ENCODE measurements around the gene ADGRG1.
A peak's percentile ranks its signal among the peaks of the same experiment; 100 is the strongest.
"Not testable (repeated sequence)": the region's sequence is repeated elsewhere in the genome, so short reads cannot be mapped to it uniquely, and the experiment has no call there.

ADGRG1 gene

GRCh38 chr16:57707331-57707730, 78.9 kb downstream of the ADGRG1 start:
- H3K4me1 Mint-ChIP-seq, result peaks cover 13% of the 10 kb centered on the region
- DNase-seq (ENCODE audit: low spot score in 2 of 2) (no peak), ATAC-seq (no peak)
- no peak overlapping the region for H3K27ac Mint-ChIP-seq
- no peaks in the 10 kb centered on the region for H3K9me3 Mint-ChIP-seq
- H3K4me3 Mint-ChIP-seq, result no peak overlapping the region
- H3K36me3 Mint-ChIP-seq, result no peaks in the 10 kb centered on the region

- Mint-ChIP-seq H3K27ac (no peak overlapping the region), H3K36me3 (no peaks in the 10 kb centered on the region), H3K4me3 (no peak overlapping the region), H3K4me1 (peaks cover 13% of the 10 kb centered on the region), H3K9me3 (no peaks in the 10 kb centered on the region)
- ATAC-seq (peak; percentile 55), DNase-seq (ENCODE audit: low spot score in 2 of 2) (no peak)
Measured at GRCh38 chr16:57708168-57708567, 79.7 kb downstream of the ADGRG1 start.

GRCh38 chr16:57709663-57710062, 81.2 kb downstream of the ADGRG1 start:
- H3K4me1 Mint-ChIP-seq, result peaks cover 13% of the 10 kb centered on the region
- no peaks in the 10 kb centered on the region for H3K9me3 Mint-ChIP-seq
- ATAC-seq (no peak), DNase-seq (ENCODE audit: low spot score in 2 of 2) (no peak)
- no peak overlapping the region for H3K4me3 Mint-ChIP-seq
- no peaks in the 10 kb centered on the region for H3K36me3 Mint-ChIP-seq
- H3K27ac Mint-ChIP-seq, result no peak overlapping the region

GRCh38 chr16:57711346-57711745, 82.9 kb downstream of the ADGRG1 start:
- peaks cover 13% of the 10 kb centered on the region for H3K4me1 Mint-ChIP-seq
- DNase-seq (ENCODE audit: low spot score in 2 of 2) (no peak), ATAC-seq (no peak)
- H3K9me3 Mint-ChIP-seq, result no peaks in the 10 kb centered on the region
- no peaks in the 10 kb centered on the region for H3K36me3 Mint-ChIP-seq
- H3K27ac Mint-ChIP-seq, result no peak overlapping the region
- H3K4me3 Mint-ChIP-seq, result no peak overlapping the region

GRCh38 chr16:57711993-57712392, 83.6 kb downstream of the ADGRG1 start:
- no peaks in the 10 kb centered on the region for H3K36me3 Mint-ChIP-seq
- ATAC-seq (peak; percentile 48), DNase-seq (ENCODE audit: low spot score in 2 of 2) (no peak)
- no peak overlapping the region for H3K4me3 Mint-ChIP-seq
- H3K9me3 Mint-ChIP-seq, result no peaks in the 10 kb centered on the region
- H3K4me1 Mint-ChIP-seq, result peaks cover 13% of the 10 kb centered on the region
- no peak overlapping the region for H3K27ac Mint-ChIP-seq

GRCh38 chr16:57712569-57712968, 84.1 kb downstream of the ADGRG1 start:
- not testable (repeated sequence) for H3K36me3 Mint-ChIP-seq; ATAC-seq; H3K9me3 Mint-ChIP-seq; H3K4me3 Mint-ChIP-seq; H3K27ac Mint-ChIP-seq; DNase-seq (ENCODE audit: low spot score in 2 of 2)
- peaks cover 13% of the 10 kb centered on the region for H3K4me1 Mint-ChIP-seq

- Mint-ChIP-seq H3K4me1 (peaks cover 7% of the 10 kb centered on the region), H3K36me3 (no peaks in the 10 kb centered on the region), H3K9me3 (no peaks in the 10 kb centered on the region), H3K27ac (no peak overlapping the region), H3K4me3 (no peak overlapping the region)
- ATAC-seq, result no peak
- no peak for DNase-seq (ENCODE audit: low spot score in 2 of 2)
Measured at GRCh38 chr16:57713596-57713995, 85.2 kb downstream of the ADGRG1 start.

GRCh38 chr16:57714047-57714446, 85.6 kb downstream of the ADGRG1 start:
- H3K27ac Mint-ChIP-seq, result no peak overlapping the region
- ATAC-seq, result no peak
- peaks cover 7% of the 10 kb centered on the region for H3K4me1 Mint-ChIP-seq
- H3K4me3 Mint-ChIP-seq, result no peak overlapping the region
- no peaks in the 10 kb centered on the region for H3K9me3 Mint-ChIP-seq
- H3K36me3 Mint-ChIP-seq, result no peaks in the 10 kb centered on the region
- no peak for DNase-seq (ENCODE audit: low spot score in 2 of 2)

Measured in stimulated activated effector memory CD8-positive, alpha-beta T cell treated with anti-CD3 and anti-CD28 coated beads, Interleukin-12 subunit alpha, Interleukin-12 subunit beta, amount 100 ng/mL, for 72 hours (primary cell).